GM18951 (cell line): ENCODE measurements around the gene JPT2.

ENCODE experiments used
- POLR2A ChIP-seq: IDR thresholded peaks from 4 replicates; pipeline ENCODE4 v1.6.1; 2011; ENCODE audit warnings: mild to moderate bottlenecking; ENCODE audit not compliant: insufficient read length, insufficient read depth; ENCODE audit errors: extremely low read depth
- in situ Hi-C: fragments of 300-500 bp; cut with MboI; formaldehyde crosslinking; loops from one replicate; pipeline ENCODE4 v1.12.0; 2022; ENCODE audit warnings: low sequenced_read_pairs, mixed read lengths, inconsistent platforms; ENCODE audit not compliant: unreplicated experiment

The JPT2 gene

DNA sequence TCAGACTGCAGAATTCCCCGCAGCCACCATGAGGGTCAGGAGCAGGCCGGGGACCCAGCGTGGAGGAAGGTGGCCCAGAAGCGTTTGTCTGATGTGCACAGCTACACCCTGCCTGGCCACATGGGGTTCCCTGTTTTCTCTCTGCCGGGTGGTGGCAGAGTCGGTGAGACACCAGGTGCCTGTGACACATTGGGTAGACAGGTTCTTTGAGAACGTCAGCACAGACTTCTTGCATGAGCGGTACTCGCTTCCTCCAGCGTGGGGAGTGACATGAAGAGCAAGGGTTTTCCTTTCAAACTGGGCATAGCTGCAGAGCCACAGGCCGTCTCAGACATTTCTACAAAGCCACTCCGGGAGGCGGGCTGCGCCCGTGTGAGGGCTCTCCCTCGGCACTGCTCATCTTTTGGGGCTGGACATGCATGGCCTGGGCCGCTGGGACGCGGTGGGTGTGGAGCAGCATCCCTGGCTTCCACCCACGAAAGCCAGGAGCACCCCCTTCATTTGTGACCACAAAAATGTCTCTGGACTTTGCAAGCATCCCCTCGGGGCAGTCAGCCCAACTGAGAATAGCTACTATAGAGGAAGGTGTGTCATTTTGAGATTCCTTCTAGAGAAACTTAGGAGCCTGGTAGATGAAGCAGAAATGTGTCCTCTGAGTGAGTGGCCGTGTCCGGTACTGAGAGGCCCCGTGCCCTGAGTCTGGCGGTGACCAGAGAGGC, 67.3 kb downstream of the JPT2 start:
- in situ Hi-C loops, result no loop called here
- TF ChIP-seq POLR2A, result no peak

DNA sequence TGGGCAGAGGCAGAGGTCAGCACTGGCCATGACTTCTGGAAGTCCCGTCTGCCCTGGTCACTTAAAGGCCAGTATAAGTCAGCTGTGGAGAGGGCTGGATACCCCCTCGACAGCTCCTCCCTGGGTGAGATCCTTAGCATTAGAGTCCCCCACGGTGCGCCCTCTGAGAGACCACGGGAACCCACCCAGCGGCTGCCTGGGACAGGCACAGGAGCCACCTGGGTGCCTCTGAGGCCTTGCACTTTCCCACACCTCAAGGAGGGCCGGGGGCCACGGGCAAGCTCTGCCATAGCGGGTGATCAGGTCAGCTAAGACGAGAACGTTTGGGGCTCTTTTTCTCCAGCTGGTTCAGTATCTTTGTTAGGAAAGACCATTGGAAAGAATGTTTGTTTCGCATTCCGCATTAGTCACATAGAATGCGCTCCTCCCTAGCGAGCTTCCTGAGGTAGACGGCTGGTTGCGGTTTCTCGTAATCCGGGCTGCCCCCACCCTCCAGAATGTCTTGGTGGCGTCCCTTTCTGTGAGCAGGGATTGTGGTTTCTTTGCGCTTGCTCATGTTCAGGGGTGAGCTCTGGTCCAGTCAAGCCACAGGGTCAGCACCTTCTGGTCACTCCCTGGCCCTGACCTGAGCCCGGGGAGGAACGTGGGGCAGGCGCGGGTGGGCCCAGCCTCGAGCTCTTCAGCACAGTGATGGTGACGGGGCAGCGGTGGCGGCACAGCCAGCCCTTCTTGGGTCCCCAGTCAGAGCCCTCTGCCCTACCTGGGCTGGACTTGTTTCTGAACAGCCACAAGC, 68.0 kb downstream of the JPT2 start:
- in situ Hi-C loops, result no loop called here
- TF ChIP-seq POLR2A, result no peak

DNA sequence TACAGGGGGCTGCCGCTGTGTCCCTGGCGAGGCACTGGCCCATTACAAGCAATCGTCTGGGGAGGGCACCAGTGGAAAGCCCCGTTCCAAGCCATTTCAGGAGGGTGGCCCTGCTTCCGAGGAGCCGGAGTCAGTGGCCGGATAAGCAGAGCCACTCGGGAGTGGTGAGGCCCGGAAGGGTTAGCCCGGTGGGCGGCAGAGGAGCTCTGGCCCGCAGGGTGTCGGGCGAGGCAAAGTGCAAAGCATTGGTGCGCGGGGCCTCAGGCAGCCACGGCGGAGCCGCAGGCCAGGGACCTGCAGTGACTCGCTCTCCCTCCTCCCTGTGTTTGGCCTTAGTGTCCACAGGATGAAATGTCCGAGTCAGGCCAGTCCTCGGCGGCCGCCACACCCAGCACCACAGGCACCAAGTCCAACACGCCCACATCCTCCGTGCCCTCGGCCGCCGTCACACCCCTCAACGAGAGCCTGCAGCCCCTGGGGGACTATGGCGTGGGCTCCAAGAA, 68.7 kb downstream of the JPT2 start:
- in situ Hi-C loops, result no loop called here
- TF ChIP-seq POLR2A, result no peak

DNA sequence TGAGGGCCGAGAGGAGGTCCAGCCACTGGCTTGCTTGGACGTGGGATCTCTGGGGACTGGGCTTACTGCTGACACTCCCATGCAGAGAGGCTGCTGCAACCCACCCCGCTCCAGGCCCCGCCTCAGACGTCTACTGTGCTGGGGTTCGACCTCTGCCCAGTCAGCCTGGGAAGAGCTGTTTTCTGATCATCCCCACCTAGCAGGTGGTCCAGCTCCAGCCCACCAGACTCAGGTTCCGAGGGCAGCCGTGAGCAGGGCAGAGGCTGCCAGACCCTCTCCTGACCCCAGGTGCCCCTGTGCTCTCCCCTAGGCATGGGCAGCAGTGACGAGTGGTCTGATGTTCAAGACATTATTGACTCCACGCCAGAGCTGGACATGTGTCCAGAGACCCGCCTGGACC, 69.9 kb downstream of the JPT2 start:
- no peak for TF ChIP-seq POLR2A
- in situ Hi-C loops, result no loop called here

DNA sequence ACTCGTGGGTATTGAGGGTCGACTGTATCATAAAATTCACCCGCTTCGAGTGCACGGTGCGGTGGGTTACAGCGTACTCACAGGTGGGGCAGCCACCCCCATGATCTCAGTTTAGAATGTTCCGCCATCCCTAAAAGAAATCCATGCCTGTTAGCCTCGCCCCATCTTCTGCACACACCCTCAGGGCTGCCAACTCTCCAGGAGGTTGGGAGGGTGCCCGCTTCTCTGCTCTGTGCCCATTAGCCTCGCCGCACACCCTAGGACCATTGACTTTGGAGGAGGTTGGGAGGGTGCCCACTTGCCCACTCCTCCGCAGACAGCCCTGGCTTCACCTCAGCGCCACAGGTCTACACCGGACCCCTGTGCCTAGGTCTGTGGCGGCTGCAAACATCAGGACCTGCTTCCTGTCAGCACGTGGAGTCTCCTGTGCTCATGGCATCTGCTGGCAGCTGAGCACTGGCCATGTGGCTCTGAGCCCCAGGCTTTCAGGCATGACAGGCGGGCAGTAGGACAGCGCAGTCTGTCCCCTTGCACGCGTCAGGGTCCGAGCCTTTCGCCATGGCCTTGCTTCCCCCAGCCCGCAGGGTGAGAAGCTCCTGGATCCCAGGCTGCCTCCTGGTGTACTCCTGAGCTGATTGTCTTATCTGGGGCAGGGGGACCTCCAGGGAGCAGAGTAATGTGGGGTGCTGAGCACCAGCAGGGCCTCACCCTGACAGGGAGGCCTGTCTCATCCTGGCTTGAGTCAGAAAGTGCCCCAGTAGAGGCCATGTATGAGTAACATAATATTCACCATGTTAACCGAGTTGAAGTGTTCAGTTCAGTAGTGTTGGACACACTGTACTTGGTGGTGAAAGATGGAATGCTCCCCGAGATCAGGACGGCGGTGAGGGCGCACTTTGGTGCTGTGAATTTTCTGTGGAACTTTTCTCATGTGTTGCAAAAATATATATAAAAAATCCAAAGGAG, 71.4 kb downstream of the JPT2 start:
- TF ChIP-seq POLR2A, result no peak
- in situ Hi-C loops, result no loop called here
